IPS DF 4.7 (cell line): Measurements from ENCODE around the gene NEK1.
"Not testable (repeated sequence)": the region's sequence is repeated elsewhere in the genome, so short reads cannot be mapped to it uniquely, and the experiment has no call there.

Experiments
- DNase-seq: peaks from one replicate; pipeline ENCODE4 v3.0.0-alpha.2; 2013; ENCODE audit warnings: low spot score; ENCODE audit errors: extremely low read depth

The NEK1 gene

DNA sequence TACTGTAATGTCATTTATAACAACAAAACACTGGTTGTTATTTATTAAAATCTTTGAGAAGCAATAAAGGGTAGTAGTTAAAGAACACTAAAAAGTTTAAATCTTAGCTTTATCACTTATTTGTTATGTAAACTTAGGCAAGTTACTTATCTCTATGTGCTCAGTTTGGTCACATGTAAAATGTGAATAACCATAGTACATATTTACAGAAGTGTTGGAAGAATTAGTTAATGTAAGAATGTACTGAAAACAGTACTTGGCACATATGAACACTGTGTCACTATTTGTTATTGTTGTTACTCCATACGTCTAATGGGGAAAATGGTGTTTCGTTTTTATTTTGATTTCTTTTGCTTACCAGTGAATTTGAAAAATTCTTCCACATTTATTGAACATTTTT, 9.1 kb downstream of the NEK1 start:
- no peak for DNase-seq

DNA sequence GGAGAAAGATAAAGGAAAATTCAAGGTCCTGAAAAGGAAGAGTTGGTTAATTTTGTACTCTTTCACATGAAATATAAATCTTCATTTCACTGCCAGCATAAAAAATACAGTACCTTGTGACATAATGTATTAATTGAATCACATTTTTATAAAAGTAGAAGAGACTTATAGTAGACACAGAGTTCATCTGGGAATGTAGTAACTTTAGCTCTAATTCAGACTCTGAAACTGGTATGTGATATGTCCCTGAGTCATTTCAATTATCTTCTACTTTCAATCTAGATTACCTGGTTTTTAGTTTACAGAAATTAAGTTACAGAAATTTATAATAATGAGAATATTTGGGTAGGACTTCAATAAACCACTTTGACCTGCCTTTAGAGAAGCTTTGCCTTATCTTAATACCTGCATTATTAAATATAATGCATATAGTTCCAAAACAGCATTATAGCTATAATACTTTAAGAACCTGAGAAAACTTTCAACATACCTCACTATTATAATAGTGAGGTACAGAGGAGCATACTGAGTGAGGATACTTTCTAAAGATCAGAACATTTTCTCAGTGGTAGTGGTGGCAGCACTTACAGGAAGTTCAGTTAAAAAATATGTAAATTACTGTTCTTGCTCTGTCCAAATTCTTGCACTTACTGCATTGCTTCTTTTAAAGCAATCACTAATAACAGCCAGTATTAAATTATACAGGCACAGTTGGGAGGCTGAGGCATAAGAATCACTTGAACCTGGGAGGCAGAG, 11.2 kb downstream of the NEK1 start:
- DNase-seq: no peak

DNA sequence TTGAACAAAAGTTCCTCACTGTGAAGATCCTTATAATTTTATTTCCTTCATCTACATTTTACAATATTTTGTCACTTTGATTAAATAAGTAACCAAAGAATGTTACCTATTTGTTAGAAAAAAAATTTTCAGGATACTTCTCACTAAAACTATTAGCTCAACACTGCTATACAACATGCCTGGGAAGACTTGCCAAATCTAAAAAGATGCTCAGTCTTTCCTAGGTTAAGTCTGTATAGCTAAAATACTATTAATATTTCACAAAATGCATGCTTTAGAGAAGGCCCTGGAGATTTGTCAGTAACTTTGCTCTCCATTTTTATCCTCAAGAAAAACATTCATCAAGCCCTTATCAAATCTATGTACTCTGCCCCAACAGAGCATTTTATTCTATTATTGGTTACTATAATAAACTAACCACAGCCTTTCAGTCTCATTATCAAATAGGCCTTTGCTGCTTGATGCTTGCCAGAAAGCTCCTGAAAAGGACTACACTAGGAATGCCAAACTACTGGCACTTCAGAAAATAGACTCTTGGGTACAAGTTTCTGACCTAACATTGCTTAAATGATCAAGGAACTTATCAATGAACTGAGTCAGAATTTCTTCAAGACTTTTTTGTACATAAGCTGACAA, 17.7 kb downstream of the NEK1 start:
- no peak for DNase-seq

DNA sequence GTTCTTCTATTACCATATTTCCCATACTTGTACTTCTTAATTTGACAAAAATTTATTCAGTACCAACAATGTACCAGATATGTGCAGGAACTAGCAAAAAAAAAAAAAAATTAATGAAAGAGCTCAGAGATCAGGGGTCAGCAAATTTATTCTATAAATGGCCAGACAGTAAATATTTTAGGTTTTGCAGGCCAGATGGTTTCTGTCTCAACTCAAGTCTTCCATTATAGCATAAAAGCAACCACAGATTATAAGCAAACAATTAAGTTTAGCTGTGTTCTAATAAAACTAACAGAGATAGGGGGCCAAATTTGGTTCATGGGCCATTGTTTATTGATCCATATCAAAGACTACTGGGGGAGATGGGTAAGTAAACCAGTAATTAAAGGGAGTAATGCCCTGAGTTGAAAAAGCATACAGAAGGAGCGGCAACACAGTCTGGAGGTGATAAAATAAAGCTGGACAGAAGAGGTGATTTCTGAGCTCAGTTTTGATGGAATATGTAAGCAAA, 19.3 kb downstream of the NEK1 start:
- DNase-seq: no peak

DNA sequence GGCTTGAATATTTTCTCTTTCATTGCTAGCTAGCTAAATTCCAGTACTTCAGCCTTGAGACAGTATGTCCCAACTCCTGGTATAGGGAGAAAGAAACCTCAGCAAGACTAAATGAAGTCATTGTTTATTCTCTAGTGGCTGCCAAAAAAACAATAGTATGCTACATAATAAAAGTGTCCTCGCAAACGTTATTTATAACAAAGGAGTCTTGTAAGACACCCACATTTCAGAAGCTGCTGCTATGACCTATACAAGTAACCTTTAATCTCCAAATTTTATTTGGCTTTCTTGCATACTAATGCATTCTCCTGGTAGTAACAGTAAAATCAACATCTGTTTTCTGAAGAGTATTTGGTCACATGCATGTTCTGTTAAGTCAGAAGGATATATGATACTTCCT, 28.8 kb downstream of the NEK1 start:
- DNase-seq: no peak

DNA sequence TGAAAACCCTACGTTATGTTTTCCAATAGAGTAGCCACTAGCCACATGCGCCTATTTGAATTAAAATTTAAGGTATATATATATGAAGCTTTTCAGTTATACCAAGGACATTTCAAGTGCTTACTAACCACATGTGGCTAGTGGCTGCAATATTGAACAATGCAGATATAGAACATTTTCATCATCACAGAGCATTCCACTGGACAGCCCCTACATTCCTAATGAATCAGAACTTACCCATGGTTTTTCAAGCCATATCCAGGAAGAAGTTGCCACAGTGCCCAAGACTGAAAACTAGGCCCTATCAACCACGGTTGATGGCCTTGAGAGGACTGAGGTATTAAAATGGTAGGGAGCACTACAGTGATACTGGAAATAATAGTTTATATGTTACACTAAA, 29.7 kb downstream of the NEK1 start:
- no peak for DNase-seq

DNA sequence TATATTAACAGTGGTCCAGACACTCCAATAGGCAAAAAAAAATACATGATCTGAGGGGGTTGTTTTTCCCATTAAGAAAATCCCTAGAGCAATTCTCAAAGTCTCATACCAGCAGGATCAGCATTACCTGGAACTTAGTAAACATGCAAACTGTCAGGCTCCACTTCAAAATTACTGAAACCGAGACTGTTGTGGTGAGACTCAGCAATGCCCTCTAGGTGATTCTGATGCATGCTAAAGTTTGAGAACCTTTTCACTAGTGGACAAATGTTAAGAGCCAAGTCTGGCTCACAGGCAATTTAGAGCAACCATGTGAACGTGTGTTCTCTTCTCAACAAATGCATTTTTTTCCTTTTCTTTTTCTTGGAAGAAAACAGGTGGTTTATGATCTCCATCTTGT, 30.2 kb downstream of the NEK1 start:
- no peak for DNase-seq

DNA sequence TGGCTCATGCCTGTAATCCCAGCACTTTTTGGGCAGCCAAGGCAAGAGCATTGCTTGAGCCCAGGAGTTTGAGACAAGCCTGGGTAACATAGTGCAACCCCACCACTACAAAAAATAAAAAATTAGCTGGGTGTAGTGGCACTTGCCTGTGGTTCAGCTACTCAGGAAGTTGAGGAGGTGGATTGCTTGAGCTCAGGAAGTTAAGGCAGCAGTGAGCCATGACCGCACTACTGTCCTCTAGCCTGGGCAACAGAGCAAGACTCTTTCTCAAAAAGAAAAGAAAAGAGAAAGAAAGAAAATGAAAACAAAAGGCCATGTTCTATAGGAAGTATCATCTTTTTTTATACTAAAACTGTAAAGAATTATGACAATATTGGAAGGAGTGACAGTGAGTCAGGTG, 38.5 kb downstream of the NEK1 start:
- DNase-seq: no peak

DNA sequence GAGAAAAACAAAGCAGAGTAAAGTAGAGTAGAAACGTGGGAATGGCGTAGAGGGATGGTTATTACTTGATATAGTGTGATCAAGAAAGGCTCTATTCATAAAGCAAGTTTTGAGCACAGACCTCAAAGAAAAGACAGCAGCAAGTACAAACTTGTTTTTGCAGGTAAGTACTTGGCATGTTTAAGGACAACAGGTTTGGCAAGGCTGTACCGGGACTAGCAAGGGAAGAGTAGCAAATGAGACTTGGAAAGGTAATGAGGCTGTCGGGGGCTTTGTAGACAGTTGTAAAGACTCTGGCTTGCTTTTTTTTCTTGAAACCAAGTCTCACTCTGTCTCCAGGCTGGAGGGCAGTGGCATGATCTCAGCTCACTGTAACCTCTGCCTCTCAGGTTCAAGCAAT, 40.9 kb downstream of the NEK1 start:
- no peak for DNase-seq

DNA sequence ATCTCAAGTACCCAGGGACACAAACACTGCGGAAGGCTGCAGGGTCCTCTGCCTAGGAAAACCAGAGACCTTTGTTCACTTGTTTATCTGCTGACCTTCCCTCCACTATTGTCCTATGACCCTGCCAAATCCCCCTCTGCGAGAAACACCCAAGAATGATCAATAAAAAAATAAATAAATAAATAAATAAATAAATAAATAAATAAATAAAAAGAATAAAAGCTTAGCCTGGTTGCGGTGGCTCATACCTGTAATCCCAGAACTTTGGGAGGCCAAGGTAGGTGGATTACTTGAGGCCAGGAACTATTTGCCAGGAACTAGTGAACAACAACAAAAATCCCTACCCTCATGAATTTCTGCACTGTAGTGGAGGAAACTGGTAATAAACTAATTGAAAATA, 41.4 kb downstream of the NEK1 start:
- DNase-seq: not testable (repeated sequence)

DNA sequence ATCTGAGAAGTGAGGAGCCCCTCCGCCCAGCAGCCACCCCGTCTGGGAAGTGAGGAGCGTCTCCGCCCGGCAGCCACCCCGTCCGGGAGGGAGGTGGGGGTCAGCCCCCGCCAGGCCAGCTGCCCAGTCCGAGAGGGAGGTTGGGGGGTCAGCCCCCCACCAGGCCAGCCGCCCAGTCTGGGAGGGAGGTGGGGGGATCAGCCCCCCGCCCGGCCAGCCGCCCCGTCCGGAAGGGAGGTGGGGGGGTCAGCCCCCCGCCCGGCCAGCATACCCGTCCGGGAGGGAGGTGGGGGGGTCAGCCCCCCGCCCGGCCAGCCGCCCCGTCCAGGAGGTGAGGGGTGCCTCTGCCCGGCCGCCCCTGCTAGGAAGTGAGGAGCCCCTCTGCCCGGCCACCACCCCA, 42.1 kb downstream of the NEK1 start:
- not testable (repeated sequence) for DNase-seq

DNA sequence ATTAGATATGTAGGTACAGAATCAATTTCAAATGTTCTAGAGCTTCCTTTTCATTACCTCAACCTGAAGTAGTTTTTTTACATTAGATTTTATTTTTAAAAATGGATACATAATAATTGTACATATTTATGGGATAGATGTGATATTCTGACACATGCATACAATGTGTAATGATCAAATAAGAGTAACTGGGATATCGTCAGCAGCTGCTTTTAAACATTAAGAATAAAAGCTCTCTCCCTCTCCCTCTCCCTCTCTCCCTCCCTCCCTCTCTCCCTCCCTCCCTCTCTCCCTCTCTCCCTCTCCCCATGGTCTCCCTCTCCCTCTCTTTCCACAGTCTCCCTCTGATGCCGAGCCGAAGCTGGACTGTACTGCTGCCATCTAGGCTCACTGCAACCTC, 43.2 kb downstream of the NEK1 start:
- not testable (repeated sequence) for DNase-seq

DNA sequence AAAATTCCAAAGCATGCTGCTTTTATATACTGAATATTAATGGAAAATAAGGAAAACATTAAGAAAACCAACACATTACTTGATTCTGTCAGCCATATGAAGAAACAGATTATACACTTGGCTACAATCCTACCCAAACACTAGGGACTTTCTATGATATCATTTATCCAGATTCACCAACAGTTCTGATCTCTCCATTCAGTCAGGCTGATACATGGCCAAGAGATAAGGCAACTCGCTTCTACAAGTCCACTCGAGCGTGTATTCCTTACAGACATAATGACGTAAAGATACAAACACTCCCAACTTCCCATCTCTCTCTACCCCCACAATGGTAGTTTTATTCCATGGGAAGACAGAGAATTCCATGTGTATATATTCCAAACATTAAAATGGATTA, 44.5 kb downstream of the NEK1 start:
- DNase-seq: no peak

DNA sequence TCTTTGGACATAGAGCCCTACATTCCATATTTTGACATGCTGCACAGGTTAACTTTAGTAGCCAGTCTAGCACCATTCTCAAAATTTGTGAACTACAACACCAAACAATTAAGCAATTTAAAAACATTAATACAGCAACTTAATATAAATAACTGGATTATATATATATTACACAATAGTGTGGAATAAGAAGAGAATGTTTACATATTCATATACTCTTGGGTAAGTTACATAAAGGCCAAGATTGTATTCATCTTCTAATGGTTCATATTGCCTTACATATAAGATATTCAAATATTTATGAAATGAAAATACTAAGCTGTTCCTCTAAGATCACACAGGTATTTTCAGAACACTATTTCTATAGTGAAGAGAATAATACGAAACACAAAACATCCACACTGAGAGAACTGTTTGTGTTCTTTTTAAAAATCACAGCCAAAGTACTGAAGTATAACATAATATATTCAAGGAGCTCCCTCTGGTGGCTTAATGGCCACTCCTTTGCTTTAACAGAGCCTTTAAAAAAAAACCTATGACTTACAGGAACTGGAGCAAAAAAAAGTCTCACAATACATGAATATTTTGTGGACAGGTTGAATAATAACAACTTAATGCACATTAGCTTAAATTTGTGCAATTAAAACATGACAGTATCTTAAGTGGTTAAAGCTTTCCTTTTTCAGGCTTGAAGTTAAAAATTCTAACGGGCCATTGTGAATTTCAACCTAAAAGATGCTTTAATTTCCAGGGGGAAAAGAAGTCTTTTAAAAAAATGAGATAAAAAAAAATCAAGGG, 46.2 kb downstream of the NEK1 start:
- no peak for DNase-seq

DNA sequence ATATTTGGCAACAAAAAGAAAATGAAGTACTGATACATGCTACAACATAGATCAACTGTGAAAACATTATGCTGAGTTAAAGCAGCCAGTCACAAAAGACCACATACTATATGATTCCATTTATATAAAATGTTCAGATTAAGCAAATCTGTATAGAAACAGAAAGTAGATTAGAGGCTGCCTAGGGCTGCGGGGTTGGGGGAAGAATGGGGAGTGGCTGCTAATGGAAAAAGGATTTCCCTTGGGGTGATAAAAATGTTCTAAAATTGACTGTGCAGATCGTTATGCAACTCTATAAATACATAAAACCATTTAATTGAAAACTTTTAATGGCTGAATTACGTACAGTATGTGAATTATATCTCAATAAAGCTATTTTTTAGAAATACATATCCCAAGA, 46.8 kb downstream of the NEK1 start:
- no peak for DNase-seq

DNA sequence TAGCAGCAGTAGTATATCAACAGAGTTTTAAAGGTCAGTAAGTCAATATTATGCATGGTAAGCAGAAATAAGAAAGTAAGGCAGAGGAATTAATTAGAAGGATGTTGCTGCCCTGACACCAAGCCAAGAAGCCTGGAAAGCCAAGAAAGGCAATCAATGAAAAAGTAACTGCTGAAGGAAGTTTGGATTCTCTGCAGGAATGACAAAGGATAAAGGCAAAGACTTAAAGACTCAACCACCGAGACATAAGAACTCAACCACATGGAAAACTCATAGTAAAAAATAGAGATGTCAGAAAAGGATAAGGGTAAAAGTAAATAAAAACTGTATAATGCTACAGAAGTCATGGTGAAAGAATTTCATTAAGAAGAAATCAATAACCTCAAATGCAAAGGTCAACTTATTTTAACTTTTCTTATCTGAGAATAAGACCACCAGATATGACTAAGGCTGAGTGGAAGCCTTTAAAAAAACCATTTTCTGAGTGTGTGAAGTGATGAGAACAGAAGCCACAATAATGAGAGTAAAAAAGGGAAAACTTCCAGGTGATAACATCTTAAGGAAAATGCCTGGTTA, 55.2 kb downstream of the NEK1 start:
- DNase-seq: no peak

DNA sequence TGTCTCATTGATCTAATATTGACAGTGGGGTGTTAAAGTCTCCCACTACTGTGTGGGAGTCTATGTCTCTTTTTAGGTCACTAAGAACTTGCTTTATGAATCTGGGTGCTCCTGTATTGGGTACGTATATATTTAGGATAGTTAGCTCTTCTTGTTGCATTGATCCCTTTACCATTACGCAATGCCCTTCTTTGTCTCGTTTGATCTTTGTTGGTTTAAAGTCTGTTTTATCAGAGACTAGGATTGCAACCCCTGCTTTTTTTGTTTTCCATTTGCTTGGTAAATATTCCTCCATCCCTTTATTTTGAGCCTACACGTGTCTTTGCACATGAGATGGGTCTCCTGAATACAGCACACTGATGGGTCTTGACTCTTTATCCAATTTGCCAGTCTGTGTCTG, 65.8 kb downstream of the NEK1 start:
- not testable (repeated sequence) for DNase-seq

DNA sequence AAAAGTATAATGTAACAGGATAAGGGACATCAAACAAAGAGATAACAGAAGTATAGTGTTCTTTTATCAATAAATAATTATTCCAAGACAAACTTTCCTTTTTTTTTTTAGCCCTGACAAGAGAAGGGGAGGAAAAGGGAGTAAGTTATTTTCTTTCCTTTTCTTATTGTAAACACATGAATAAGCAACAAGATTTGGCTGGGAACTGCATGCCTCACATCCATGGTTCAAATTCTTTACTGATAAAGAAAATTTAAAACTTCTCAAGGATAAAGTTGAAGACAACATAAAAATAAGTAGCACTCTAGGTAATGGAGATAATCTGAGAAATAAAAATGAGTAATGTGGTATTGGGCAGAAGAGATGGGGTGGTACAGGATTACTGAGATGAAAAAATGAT, 71.6 kb downstream of the NEK1 start:
- no peak for DNase-seq

DNA sequence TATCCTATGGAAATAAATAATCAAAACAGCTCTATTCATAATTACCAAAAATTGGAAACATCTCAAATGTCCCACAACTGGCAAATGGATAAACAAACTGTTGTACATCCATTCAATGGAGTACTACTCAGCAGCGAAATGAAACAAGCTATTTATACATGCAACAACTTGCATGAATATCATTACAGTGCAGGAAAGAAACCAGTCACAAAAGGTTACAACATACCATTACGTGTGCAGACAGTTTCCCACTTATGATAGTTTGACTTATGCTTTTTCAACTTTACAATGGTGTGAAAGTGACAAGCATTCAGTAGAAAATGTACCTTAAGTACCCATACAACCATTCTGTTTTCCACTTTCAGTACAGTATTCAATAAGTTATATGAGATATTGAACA, 82.3 kb downstream of the NEK1 start:
- no peak for DNase-seq

DNA sequence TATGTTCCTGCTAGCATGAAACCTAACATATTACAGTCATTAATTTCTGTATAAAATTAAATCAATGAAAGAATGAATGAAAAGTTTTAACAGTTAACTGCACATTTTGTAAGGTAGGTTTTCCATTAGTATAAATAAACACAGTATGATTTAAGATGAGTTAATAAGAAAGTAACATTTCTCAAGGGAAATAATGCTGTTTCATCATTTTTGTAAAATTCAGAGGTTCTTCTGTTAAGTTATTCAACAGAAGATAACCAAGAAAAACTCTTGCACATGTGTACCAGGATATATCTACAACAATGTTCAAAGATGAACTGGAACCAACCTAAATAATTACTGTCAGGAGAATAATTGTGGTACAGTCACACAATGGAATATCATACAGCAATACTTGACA, 88.6 kb downstream of the NEK1 start:
- no peak for DNase-seq

DNA sequence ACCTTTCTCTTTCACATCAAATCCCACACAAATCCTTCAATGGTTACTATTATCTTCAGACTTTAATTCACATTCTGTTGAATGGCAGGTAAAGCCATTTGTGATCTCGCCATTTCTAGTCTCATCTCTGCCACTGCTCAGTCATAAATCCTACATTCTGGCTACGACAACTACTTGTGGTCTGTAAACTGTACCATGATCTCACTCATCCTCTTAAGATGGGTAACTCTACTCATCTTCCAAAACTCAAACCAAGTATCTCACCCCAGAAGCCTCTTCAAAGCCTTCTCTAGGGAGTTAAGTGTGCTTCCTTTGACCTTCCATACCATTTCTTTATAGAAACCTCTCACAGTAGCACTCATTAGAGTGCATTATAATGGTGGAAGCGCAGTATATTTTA, 101.8 kb downstream of the NEK1 start:
- DNase-seq: no peak

DNA sequence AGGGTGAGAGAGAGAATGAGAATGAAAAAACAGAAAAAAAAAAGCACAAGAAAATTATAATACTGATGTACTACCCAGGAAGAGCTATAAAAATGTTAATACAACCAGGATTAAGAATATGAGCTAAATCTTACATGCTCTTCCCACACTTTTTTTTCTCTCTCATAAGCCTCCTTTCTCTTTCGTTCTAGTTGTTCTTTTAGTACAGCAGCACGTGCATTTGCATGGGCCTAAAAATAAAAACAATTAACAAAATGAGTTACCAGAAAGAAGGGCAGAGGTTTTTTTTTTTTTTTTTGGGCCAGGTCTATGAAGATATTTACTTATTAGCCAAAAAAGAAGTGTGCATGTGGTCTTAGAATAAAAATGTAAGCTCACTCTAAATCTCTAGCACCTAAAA, 105.5 kb downstream of the NEK1 start:
- DNase-seq: no peak
